ENCODE measurements around the gene PLEKHH2. TPM values are rescaled to one million over a fixed set of nuclear protein-coding genes. Genes with fewer than 3 reads are reported as not detected.

Gene PLEKHH2
- polyA plus RNA-seq, 1 of the 3 experiments (the other 2 are of a cell fraction): 1.9 TPM

- Histone ChIP-seq H2AFZ (ENCODE audit: low read depth) (no peak overlapping the region), H3F3A (replicated peaks; ENCODE audit: insufficient read depth) (peaks cover 4% of the 10 kb centered on the region), H3K36me3 (replicated peaks in 1 of 2; ENCODE audit: control insufficient read depth in 1 of 2, insufficient read depth in 2 of 2, low read length in 1 of 2) (no peaks in the 10 kb centered on the region), H3K9ac (no peak overlapping the region), H3K4me1 (ENCODE audit: control insufficient read depth in 1 of 2, insufficient read depth in 2 of 2, low read depth in 1 of 2, low read length in 1 of 2) (no peaks in the 10 kb centered on the region), H3K79me2 (ENCODE audit: insufficient read depth) (no peaks in the 10 kb centered on the region), H4K20me1 (ENCODE audit: insufficient read depth) (no peaks in the 10 kb centered on the region), H3K9me2 (no peaks in the 10 kb centered on the region), H3K4me3 (ENCODE audit: low read depth in 2 of 2, low read length in 1 of 2) (no peak overlapping the region), H3K27ac (ENCODE audit: low read depth in 2 of 2, low read length in 1 of 2) (no peak overlapping the region), H3K9me3 (no peaks in the 10 kb centered on the region), H3K27me3 (ENCODE audit: insufficient read depth) (no peaks in the 10 kb centered on the region), H3K4me2 (no peak overlapping the region)
- DNase-seq: no peak
- 88% methylated on average over 7 of the region's 7 CpGs for WGBS (ENCODE audit: low lambda C conversion rate)
- ChIA-PET CTCF (interaction anchor here (0.6 to 4.5 kb wide), 17 partner anchors 8 to 802 kb away, joined by 3 to 46 read pairs (median 4); partner anchors contain the start of genes PLEKHH2 and THADA), POLR2A (no interaction called here)
- TF ChIP-seq YY1 (IDR thresholded peaks at IDR 0.05; ENCODE audit: low read depth): no peak
- TF ChIP-seq PBX3 (IDR thresholded peaks at IDR 0.05): no peak
- TF ChIP-seq JUND (IDR thresholded peaks at IDR 0.05): no peak
- TF ChIP-seq SMC3 (IDR thresholded peaks at IDR 0.05; ENCODE audit: low read depth, low read length): no peak
- no peak for TF ChIP-seq TAF1 (IDR thresholded peaks at IDR 0.05; ENCODE audit: borderline replicate concordance, low read depth, low read length)
- no peak for TF ChIP-seq EZH2phosphoT487 (IDR thresholded peaks at IDR 0.05; ENCODE audit: borderline replicate concordance, low read depth)
- TF ChIP-seq NRF1 (IDR thresholded peaks at IDR 0.05; ENCODE audit: low read depth, low read length): no peak
- no peak for TF ChIP-seq FOXJ3 (CRISPR knock-in tag; IDR thresholded peaks at IDR 0.05)
- TF ChIP-seq FOXM1 (IDR thresholded peaks at IDR 0.05; ENCODE audit: low read depth): no peak
- no peak for TF ChIP-seq SIN3A (IDR thresholded peaks at IDR 0.05; ENCODE audit: borderline replicate concordance, low read depth, low read length)
- no peak for TF ChIP-seq TCF12 (IDR thresholded peaks at IDR 0.05)
- no peak for TF ChIP-seq EP300 (IDR thresholded peaks at IDR 0.05; ENCODE audit: borderline replicate concordance in 1 of 2, low read depth in 1 of 2, low read length in 1 of 2)
- no peak for TF ChIP-seq RXRA (IDR thresholded peaks at IDR 0.05; ENCODE audit: borderline replicate concordance, low read depth)
- TF ChIP-seq RAD21 (IDR thresholded peaks at IDR 0.05; ENCODE audit: low read length): no peak
- no peak for TF ChIP-seq REST (IDR thresholded peaks at IDR 0.05; ENCODE audit: low read depth, low read length)
- no peak for TF ChIP-seq FOSL2 (IDR thresholded peaks at IDR 0.05; ENCODE audit: borderline replicate concordance, low read depth)
- TF ChIP-seq GATA2 (CRISPR knock-in tag; IDR thresholded peaks at IDR 0.05): no peak
Observed at GRCh38 chr2:43612944-43613343, 24.1 kb upstream of the PLEKHH2 start.
